Measurements from ENCODE around the gene CEP170.
"Not testable (repeated sequence)": the region's sequence is repeated elsewhere in the genome, so short reads cannot be mapped to it uniquely, and the experiment has no call there.

The CEP170 gene

GRCh38 chr1:243184787-243185186 lies 70.3 kb downstream of the CEP170 start:
- intact Hi-C loops (cut with DNase I); DNase-seq: not testable (repeated sequence)

DNA sequence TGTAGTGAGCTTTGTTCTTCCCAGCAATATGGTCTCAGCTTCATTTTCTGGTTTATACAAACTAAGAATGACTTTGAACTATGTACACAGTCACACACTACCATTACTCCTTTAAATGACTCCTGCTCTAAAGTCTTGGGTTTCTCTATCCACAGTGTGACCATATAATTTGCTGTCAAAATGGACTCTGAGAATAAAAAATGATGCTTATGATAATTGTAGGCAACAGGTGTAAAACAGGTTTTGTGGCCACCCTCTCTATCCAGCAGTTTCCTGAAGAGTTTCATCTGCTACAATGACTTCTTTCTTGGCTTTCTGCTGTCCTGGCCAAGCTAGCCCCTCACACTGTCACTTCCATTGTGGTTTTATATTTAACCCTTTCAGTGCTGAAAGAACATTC lies 71.4 kb downstream of the CEP170 start:
- DNase-seq; intact Hi-C loops (cut with DNase I): not testable (repeated sequence)

DNA sequence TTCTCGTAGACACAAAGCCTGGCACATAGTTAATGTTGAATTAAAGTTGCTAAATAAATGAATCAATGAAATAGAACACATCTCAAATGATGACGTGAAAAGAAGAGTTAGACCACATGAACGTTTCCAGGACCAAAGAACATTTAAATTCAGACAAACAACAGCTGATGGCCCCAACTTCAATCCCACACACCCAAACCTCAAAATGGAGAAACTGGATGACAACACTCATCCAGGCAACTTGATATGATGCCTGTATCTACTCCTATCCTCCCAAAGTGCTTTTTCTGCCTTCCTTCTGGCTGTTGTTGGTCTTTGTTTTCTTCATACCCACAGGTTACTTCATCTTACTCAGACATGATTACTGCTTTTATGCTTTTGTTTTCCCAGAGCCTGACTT lies 71.9 kb downstream of the CEP170 start:
- not testable (repeated sequence) for DNase-seq

DNA sequence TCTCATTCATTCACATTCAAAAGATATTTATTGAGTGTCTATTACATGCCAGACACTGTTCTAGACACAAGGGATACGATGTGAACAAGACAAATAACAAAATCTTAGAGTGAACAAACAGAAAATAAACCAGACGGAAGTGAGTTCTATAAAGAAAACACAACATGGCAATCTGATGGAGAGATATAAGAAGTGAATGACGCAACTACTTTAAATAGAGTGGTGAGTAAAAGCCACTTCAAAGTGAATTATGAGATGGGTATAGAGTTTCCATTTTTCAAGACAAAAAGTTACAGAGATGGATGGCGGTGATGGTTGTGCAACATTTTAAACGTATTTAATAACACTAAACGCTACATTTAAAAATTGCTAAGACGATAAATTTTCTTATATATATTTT lies 75.4 kb downstream of the CEP170 start:
- intact Hi-C loops (cut with DNase I) = no loop called here
- no peak for DNase-seq

More for the DNA sequence above, 71.9 kb downstream of the CEP170 start:
- intact Hi-C loops (cut with DNase I) = not testable (repeated sequence)

DNA sequence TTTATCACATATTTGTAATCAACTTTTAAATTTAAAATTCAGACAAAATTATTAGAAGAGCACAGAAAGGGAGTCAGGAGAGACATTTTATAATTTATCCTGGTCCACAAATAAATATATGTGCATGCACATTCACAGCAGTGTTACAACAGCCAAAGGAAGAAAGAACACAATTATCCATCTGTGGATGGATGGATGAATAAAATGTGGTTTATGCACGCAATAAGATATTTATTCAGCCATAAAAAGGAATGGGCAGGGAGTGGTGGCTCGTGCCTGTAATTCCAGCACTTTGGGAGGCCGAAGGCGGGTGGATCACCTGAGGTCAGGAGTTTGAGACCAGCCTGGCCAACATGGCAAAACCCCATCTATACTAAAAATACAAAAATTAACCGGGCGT lies 77.3 kb downstream of the CEP170 start:
- intact Hi-C loops (cut with DNase I); DNase-seq: not testable (repeated sequence)

GRCh38 chr1:243173758-243174369 lies 81.2 kb downstream of the CEP170 start:
- DNase-seq; intact Hi-C loops (cut with DNase I): not testable (repeated sequence)

- intact Hi-C loops (cut with DNase I) = not testable (repeated sequence)
Measured at GRCh38 chr1:243164911-243165310, 90.2 kb downstream of the CEP170 start.

DNA sequence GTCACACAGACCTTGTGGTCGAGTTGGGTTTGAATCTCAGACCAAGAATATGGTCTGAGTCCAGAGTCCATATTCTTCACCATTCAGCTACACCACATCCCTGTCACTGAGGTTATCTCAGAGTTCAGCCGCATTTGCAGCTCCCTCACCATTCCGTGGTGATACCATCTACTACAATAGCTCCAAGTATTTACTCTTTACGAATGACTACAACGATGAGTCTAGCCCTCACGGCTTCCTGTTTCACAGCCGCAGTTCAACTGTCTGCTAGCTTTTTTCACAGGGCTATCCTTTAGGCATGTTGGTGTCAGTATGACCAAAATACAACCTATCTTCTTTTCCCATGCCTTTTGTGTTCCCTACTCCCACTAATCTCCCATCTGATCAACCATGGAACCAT lies 104.2 kb downstream of the CEP170 start:
- DNase-seq; intact Hi-C loops (cut with DNase I): not testable (repeated sequence)

More at GRCh38 chr1:243164911-243165310, 90.2 kb downstream of the CEP170 start:
- DNase-seq = not testable (repeated sequence)

DNA sequence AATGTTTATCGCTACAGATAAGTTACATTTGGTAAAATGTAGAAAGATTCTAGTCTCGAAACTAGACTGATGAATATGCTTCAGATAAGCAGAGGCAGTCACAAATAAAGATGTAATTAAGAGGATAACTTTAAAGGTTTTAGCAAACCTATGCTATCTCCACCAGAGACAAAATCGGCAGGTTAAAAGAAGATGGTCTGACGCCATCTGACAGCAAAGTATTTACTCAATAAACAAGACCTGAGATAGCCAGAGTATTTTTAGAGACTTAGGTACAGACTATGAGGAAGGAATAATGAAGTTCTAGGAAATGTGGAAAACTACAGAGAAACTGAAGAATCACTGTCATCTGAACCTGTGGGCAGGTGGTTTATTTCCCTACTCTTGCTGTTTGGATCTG lies 106.0 kb downstream of the CEP170 start:
- intact Hi-C loops (cut with DNase I); DNase-seq: not testable (repeated sequence)

- not testable (repeated sequence) for DNase-seq
Measured at GRCh38 chr1:243147351-243147750, 107.7 kb downstream of the CEP170 start.

GRCh38 chr1:243140498-243140897 lies 114.6 kb downstream of the CEP170 start:
- intact Hi-C loops (cut with DNase I); DNase-seq: not testable (repeated sequence)

More at GRCh38 chr1:243147351-243147750, 107.7 kb downstream of the CEP170 start:
- intact Hi-C loops (cut with DNase I) = not testable (repeated sequence)

DNA sequence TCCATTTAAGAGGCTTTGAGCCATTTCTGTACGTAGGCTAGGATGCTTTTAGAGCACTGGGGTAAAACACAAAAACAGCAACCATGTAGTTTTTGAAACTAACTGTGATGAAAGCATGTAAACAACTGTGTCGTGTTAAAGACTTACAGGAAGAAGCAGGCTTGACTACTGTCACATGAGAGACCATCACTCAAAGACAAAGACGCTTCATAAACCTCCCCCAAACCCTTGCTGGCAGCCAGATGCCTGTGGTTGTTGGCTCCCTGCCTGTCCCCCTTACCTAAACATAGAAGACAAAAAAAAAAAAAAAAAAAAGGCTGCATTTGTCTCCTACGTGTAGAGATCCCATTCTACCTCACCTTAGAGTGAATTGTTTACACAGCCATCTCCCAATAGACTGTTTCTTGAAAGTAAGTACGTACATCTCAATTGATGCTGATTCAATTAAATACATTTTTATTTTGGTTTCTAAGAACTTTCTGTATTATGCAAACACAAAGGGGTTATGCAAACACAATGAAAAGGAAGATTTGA lies 132.1 kb downstream of the CEP170 start:
- intact Hi-C loops (cut with DNase I); DNase-seq: not testable (repeated sequence)

GRCh38 chr1:243121939-243122338 lies 133.1 kb downstream of the CEP170 start:
- intact Hi-C loops (cut with DNase I); DNase-seq: not testable (repeated sequence)

DNA sequence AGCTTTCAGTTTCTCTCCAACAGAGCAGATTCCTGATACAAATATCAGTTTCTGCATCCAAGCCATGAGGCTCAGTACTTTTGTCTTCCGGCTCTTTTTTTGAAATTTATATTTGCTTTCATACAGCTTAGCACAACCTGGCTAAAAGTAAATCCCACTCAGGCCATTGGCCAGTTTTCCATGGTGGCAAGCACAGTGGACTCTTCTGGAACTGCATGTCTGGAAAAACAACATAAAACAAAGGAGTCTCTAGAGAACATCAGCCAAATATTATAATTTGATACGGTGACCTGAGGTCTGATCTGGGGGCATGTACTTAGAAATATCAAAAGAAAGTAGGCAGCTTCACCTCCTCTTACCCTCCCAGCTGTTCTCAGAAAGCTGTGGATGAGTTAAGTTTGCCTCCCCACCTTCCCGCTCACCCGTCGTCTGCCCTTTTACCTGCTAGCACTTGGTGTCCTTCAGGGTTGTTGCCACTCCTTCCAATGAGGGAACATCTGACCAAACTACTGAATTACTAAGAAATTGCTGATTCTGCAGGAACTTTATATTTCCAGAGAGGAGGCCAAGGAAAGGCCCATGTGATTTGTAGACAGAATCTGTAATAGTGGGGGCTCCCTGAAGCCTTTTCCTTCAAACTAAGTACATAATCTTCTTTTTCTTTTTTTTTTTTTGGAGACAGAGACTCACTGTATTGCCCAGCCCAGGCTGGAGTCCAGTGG lies 136.3 kb downstream of the CEP170 start:
- intact Hi-C loops (cut with DNase I); DNase-seq: not testable (repeated sequence)

GRCh38 chr1:243116187-243116586 lies 138.9 kb downstream of the CEP170 start:
- DNase-seq; intact Hi-C loops (cut with DNase I): not testable (repeated sequence)

GRCh38 chr1:243114769-243115168 lies 140.3 kb downstream of the CEP170 start:
- intact Hi-C loops (cut with DNase I); DNase-seq: not testable (repeated sequence)

GRCh38 chr1:243114059-243114713 lies 140.9 kb downstream of the CEP170 start:
- intact Hi-C loops (cut with DNase I); DNase-seq: not testable (repeated sequence)

DNA sequence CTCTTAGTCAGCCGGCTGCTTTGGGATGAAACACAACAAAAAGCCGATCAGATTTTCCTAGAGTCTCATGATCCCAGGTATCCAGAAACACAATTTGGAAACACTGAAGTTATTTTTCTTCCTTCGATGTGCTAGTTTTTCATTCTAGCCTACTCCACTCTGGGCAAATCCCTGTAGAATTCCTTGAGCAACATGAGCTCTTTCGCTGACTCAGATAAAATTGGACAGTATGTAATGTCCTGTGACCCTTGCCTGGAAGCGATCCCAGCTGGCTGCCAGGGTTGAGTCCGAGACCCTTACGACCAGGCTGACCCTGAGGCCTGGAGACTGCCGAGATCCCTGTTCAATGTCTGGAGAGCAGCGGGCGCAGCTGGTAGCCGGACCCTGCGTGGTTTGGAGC lies 147.9 kb downstream of the CEP170 start:
- DNase-seq; intact Hi-C loops (cut with DNase I): not testable (repeated sequence)

DNA sequence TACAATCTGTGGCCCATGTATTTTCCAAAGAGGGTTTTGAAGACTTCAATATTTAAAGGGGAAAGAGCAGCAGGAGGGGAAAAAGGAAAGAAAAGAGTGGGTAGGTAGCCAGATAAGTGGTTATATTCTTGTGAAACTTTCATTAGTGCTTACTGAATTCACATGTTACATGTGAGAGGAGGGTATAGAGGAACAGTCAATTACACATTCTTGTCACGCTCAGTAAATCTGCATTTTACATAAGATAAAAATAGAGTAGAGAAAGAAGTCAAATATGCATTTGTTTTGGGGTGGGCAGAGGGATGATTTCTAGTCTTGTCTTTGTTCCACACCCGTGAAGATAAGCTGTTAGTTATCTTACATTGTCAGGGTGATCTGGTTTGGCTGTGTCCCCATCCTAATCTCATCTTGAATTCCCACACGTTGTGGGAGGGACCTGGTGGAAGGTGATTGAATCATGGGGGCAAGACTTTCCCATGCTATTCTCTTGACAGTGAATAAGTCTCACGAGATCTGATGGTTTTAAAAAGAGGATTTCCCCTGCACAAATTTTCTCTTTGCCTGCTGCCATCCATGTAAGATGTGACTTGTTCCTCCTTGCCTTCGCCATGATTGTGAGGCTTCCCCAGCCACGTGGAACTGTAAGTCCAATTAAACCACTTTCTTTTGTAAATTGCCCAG lies 149.3 kb downstream of the CEP170 start:
- intact Hi-C loops (cut with DNase I) = not testable (repeated sequence)

GRCh38 chr1:243105104-243105503 lies 150.0 kb downstream of the CEP170 start:
- DNase-seq; intact Hi-C loops (cut with DNase I): not testable (repeated sequence)

More for the DNA sequence above, 149.3 kb downstream of the CEP170 start:
- not testable (repeated sequence) for DNase-seq

Measured in posterior cingulate gyrus (tissue), 11 donors.